Measurements from ENCODE around the gene PRKX. TPM values are rescaled to one million over a fixed set of nuclear protein-coding genes. Genes with fewer than 3 reads are reported as not detected.

The PRKX gene
- total RNA-seq, 4 donors from 2014 or later: 1.2 to 4.7 (median 2.3) TPM

DNA sequence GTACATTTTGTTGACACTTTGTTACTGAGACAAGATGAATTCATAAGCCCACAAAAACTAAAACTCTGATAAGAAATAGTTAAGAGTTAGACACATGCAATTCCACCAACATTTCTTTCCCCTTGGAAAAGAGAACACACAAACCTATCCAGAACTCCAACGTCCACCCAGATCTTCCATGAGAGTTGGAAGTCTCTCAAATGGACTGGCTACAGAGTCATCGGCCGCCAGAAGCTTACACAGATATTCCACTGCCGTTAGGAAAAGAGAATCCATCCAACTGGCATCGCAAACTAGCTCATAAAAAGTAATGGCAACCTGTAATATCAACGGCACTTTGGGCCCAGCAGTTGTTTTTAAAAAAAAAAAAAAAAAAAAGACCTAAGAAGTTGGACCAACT, 114.7 kb downstream of the PRKX start:
- Histone ChIP-seq H3K4me3 (no peak overlapping the region), H3K36me3 (no peaks in the 10 kb centered on the region), H3K4me1 (no peaks in the 10 kb centered on the region), H3K9me3 (no peaks in the 10 kb centered on the region), H3K27ac (no peak overlapping the region), H3K27me3 (no peaks in the 10 kb centered on the region)
- TF ChIP-seq POLR2A (IDR thresholded peaks at IDR 0.05): no peak
- TF ChIP-seq, protein P1, sequence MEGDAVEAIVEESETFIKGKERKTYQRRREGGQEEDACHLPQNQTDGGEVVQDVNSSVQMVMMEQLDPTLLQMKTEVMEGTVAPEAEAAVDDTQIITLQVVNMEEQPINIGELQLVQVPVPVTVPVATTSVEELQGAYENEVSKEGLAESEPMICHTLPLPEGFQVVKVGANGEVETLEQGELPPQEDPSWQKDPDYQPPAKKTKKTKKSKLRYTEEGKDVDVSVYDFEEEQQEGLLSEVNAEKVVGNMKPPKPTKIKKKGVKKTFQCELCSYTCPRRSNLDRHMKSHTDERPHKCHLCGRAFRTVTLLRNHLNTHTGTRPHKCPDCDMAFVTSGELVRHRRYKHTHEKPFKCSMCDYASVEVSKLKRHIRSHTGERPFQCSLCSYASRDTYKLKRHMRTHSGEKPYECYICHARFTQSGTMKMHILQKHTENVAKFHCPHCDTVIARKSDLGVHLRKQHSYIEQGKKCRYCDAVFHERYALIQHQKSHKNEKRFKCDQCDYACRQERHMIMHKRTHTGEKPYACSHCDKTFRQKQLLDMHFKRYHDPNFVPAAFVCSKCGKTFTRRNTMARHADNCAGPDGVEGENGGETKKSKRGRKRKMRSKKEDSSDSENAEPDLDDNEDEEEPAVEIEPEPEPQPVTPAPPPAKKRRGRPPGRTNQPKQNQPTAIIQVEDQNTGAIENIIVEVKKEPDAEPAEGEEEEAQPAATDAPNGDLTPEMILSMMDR (IDR thresholded peaks at IDR 0.05 in 4 of 5, conservative IDR thresholded peaks at IDR 0.05 in 1 of 5): no peak
- intact Hi-C loops (cut with DNase I; ENCODE audit: low total_unique reads) (no loop called here), in situ Hi-C loops (cut with MboI; ENCODE audit: low sequenced_read_pairs in 4 of 4) (no loop called here)
- ATAC-seq (no peak), DNase-seq (no peak)

DNA sequence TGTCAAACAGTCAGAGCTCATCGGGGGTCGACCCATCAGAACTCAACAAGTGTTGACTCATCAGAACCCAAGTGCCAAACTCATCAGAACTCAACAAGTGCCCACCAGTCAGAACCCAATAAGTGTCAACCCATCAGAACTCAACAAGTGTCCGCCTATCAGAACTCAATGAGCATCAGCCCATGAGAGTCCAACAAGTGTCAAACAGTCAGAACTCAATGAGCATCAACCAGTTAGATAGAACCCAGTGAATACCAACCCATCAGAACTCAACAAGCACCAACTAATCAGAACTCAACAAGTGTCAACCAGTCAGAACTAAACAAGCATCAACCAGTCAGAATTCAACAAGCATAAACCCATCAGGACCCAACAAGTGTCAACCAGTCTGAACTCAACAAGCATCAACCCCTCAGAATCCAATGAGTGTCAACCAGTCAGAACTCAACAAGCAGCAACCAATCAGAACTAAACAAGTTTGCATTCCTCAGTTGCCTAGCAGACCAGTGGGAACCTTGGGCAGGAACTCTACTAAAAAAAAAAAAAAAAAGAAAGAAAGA, 115.3 kb downstream of the PRKX start:
- intact Hi-C loops (cut with DNase I; ENCODE audit: low total_unique reads): no loop called here
- Histone ChIP-seq H3K9me3 (no peaks in the 10 kb centered on the region), H3K4me1 (no peaks in the 10 kb centered on the region), H3K27me3 (no peaks in the 10 kb centered on the region), H3K4me3 (no peak overlapping the region), H3K36me3 (no peaks in the 10 kb centered on the region), H3K27ac (no peak overlapping the region)
- DNase-seq (no peak), ATAC-seq (no peak)
- no peak for TF ChIP-seq POLR2A (IDR thresholded peaks at IDR 0.05)
- TF ChIP-seq, protein P1 (IDR thresholded peaks at IDR 0.05 in 4 of 5, conservative IDR thresholded peaks at IDR 0.05 in 1 of 5): no peak
- in situ Hi-C loops (cut with MboI; ENCODE audit: low sequenced_read_pairs in 4 of 4): no loop called here

DNA sequence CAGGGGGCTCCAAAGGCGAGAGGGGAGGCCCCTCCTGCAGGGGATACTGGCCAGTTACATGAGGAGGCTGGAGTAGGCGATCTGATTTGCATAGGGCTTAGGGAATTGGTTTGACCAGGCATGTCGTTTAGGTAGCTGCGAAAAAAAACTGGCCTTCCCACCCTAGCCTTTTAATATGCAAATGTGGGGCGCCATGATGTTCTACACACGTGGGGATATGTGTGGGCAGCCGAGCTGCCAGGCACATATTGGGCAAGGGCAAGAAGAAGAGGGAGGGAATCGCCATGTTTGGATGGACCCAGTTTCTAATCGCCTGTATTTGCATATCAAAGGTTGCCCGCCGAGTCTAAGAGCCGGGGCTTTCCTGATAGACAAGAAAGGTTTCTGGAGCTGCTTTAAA, 121.3 kb downstream of the PRKX start:
- no peak overlapping the region for H3K27ac ChIP-seq
- no peaks in the 10 kb centered on the region for H3K4me1 ChIP-seq
- H3K4me3 ChIP-seq: no peak overlapping the region
- in situ Hi-C loops (cut with MboI; ENCODE audit: low sequenced_read_pairs in 4 of 4) (no loop called here), intact Hi-C loops (cut with DNase I; ENCODE audit: low total_unique reads) (no loop called here)
- H3K36me3 ChIP-seq: no peaks in the 10 kb centered on the region
- H3K27me3 ChIP-seq: no peaks in the 10 kb centered on the region
- DNase-seq (no peak), ATAC-seq (no peak)
- TF ChIP-seq POLR2A (IDR thresholded peaks at IDR 0.05): no peak
- no peaks in the 10 kb centered on the region for H3K9me3 ChIP-seq

DNA sequence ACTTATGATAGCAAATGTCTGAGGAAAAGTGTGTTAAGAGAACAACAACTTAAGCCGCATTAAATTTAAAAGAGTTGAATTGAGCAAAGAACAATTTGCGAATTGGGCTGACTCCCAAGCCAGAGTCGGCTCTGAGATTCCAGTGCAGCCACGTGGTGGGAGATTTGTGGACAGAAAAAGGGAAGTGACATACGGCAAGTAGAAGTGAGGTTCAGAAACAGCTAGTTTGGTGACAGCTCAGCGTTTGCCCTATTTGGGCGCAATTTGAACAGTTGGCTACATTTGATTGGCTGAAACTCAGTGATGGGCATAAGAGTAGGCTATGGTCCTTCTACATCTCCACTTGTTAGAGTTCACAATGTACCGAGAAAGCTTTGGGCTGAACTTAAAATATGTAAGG, 124.0 kb downstream of the PRKX start:
- no peaks in the 10 kb centered on the region for H3K9me3 ChIP-seq
- in situ Hi-C loops (cut with MboI; ENCODE audit: low sequenced_read_pairs in 4 of 4): no loop called here
- no peak overlapping the region for H3K4me3 ChIP-seq
- no peaks in the 10 kb centered on the region for H3K36me3 ChIP-seq
- ATAC-seq (no peak), DNase-seq (no peak)
- no peak overlapping the region for H3K27ac ChIP-seq
- no peaks in the 10 kb centered on the region for H3K4me1 ChIP-seq
- intact Hi-C loops (cut with DNase I; ENCODE audit: low total_unique reads): no loop called here
- TF ChIP-seq, protein P1 (IDR thresholded peaks at IDR 0.05 in 4 of 5, conservative IDR thresholded peaks at IDR 0.05 in 1 of 5): no peak
- no peak for TF ChIP-seq POLR2A (IDR thresholded peaks at IDR 0.05)
- H3K27me3 ChIP-seq: no peaks in the 10 kb centered on the region

DNA sequence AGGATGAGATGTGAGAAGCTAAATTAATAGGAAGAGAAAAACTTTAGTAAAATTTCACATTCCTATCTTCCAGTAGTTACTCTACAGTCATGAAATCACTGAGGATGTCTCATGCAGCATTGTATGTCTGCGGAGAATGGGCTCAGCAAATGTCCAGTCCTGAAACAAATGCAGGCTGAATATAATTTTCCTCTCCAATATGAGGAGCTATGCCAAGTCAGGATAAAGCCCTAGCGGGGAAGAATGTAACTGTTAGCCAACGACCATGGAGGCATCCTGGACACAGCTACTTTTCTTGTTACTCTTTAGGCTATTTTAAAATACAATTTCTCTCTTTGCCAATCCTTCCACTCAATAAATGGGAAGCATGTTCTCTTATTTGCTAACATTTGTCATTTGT, 127.7 kb downstream of the PRKX start:
- H3K4me3 ChIP-seq: no peak overlapping the region
- no peak for DNase-seq
- intact Hi-C loops (cut with DNase I; ENCODE audit: low total_unique reads) (no loop called here), in situ Hi-C loops (cut with MboI; ENCODE audit: low sequenced_read_pairs in 4 of 4) (no loop called here)
- no peaks in the 10 kb centered on the region for H3K9me3 ChIP-seq
- H3K27ac ChIP-seq: no peak overlapping the region
- H3K36me3 ChIP-seq: no peaks in the 10 kb centered on the region
- no peak for ATAC-seq
- H3K4me1 ChIP-seq: no peaks in the 10 kb centered on the region
- H3K27me3 ChIP-seq: no peaks in the 10 kb centered on the region
- TF ChIP-seq POLR2A (IDR thresholded peaks at IDR 0.05): no peak
- TF ChIP-seq, protein P1 (IDR thresholded peaks at IDR 0.05 in 4 of 5, conservative IDR thresholded peaks at IDR 0.05 in 1 of 5): no peak
